GM19463 (cell line): Measurements from ENCODE around the gene MICALL1.

Experiments used
- ATAC-seq: cut with Tn5 transposase; IDR thresholded peaks from one replicate; pipeline ENCODE4 v1.9.1; 2021; ENCODE audit warnings: mild to moderate bottlenecking, moderate library complexity; ENCODE audit not compliant: unreplicated experiment

MICALL1 gene

GRCh38 chr22:37905534-37906363 is at the start of gene MICALL1:
Gene MICALL1 (plus strand): TSS chr22:37906297. CDS start chr22:37906423, 126 bp downstream.
- ATAC-seq, result peak; percentile 89

- ATAC-seq, result no peak
These were observed 45.2 kb upstream of the MICALL1 start for GRCh38 chr22:37860796-37861421.

- no peak for ATAC-seq
These were observed 43.3 kb upstream of the MICALL1 start for GRCh38 chr22:37862570-37863325.

- no peak for ATAC-seq
These were observed 40.6 kb upstream of the MICALL1 start for GRCh38 chr22:37865510-37865909.

GRCh38 chr22:37870273-37870672 is 35.8 kb upstream of the MICALL1 start:
- no peak for ATAC-seq

- ATAC-seq, result no peak
These were observed 25.2 kb upstream of the MICALL1 start for GRCh38 chr22:37880668-37881440.

- no peak for ATAC-seq
These were observed 21.7 kb upstream of the MICALL1 start for GRCh38 chr22:37884420-37884819.

GRCh38 chr22:37887584-37888378 is 18.3 kb upstream of the MICALL1 start:
- no peak for ATAC-seq

- no peak for ATAC-seq
These were observed 14.2 kb upstream of the MICALL1 start for GRCh38 chr22:37891926-37892325.

- no peak for ATAC-seq
These were observed 13.3 kb upstream of the MICALL1 start for GRCh38 chr22:37892566-37893335.

- ATAC-seq, result no peak
These were observed 12.5 kb upstream of the MICALL1 start for GRCh38 chr22:37893583-37893983.

GRCh38 chr22:37894939-37895670 is 11.0 kb upstream of the MICALL1 start:
- no peak for ATAC-seq

- ATAC-seq, result peak; percentile 68
These were observed 9.9 kb upstream of the MICALL1 start for GRCh38 chr22:37896181-37896592.

GRCh38 chr22:37896939-37897338 is 9.2 kb upstream of the MICALL1 start:
- ATAC-seq, result no peak

- no peak for ATAC-seq
These were observed 8.3 kb upstream of the MICALL1 start for GRCh38 chr22:37897807-37898206.

GRCh38 chr22:37898441-37899181 is 7.5 kb upstream of the MICALL1 start:
- ATAC-seq, result no peak

- ATAC-seq, result no peak
These were observed 1.2 kb upstream of the MICALL1 start for GRCh38 chr22:37904572-37905533.
